ENCODE measurements around the gene KMT5C.
A peak's percentile ranks its signal among the peaks of the same experiment; 100 is the strongest.

GRCh38 chr19:55340784-55341147 is 1.1 kb downstream of the KMT5C start:
- TF ChIP-seq CTCF (conservative IDR thresholded peaks at IDR 0.05; ENCODE audit: low read length): peak; percentile 67
- TF ChIP-seq EZH2phosphoT487 (IDR thresholded peaks at IDR 0.05; ENCODE audit: borderline replicate concordance, low read depth, low read length): no peak

Measured in OCI-LY7 (cell line).